Smooth muscle cell of the pulmonary artery (primary cell): ENCODE measurements around the gene GLYATL2. TPM values are rescaled to one million over a fixed set of nuclear protein-coding genes. Genes with fewer than 3 reads are reported as not detected.

ENCODE experiments used
- total RNA-seq: library from RNA; depleted of rRNA; stranded (reverse); fragments of >200 nt; gene quantifications from 2 replicates; pipeline ENCODE4 v1.2.3, GENCODE V29; 2014

Gene GLYATL2
- 0.78 and 1.1 TPM in 2 replicates for total RNA-seq

DNA sequence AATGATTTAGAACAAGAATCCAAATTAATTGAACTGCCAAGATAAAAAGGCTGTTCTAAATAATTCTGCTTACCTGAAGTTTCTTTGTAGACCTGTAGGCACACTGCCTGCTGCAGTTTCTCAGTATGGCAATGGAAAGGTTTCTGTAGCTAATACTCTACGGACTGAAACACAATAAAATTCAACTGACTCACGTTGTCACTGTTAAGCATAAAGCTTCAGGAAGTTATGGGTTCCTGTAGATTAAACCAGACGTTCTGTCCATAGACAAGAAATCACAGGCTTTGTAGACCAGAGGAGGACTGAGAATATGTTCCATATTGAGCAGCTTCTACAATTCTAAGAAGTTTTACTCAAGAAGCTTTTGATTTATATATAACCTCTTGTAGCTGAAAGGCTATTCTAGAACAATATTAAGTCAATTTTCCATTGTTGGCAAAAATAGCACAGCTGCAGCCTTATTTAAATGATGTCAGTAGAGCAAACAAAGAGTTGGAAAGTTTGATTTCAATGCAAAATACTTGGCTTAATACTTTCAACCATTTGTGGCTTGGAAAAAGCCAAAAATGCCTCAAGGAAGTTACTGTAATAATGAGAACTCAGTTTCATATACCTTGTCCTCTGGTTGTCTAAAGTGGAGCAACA is at the start of gene GLYATL2:
GLYATL2 (minus strand) TSS at position 344 of the 645 bp plus-strand sequence. CDS start 5,092 bp downstream, outside the sequence.

Other genes with a start within 250 kb of the GLYATL2 start
- 1.8 and 1.9 TPM in 2 replicates for gene CNTF, start 222.0 kb downstream of the GLYATL2 start, total RNA-seq
- not detected in 2 replicates for gene GLYAT, start 112.8 kb downstream of the GLYATL2 start, total RNA-seq
- gene GLYATL1, start 94.8 kb upstream of the GLYATL2 start, total RNA-seq, result 0.13 and 0.26 TPM in 2 replicates
- gene GLYATL1B, start 241.6 kb upstream of the GLYATL2 start, total RNA-seq, result not detected in 2 replicates